ENCODE data around the gene COG7. TPM values are rescaled to one million over a fixed set of nuclear protein-coding genes. Genes with fewer than 3 reads are reported as not detected.

The COG7 gene
- total RNA-seq, 1 experiment from 2014 or later, result 22.1 TPM

GRCh38 chr16:23385441-23385840, 67.5 kb downstream of the COG7 start:
- Histone ChIP-seq H3K9me2 (ENCODE audit: insufficient read depth) (no peaks in the 10 kb centered on the region), H3K4me1 (ENCODE audit: control insufficient read depth in 1 of 2, insufficient read depth in 2 of 2, low read length in 2 of 2) (no peaks in the 10 kb centered on the region), H3K9me3 (ENCODE audit: control insufficient read depth in 1 of 2, insufficient read depth in 1 of 2, low read depth in 1 of 2, low read length in 2 of 2) (no peaks in the 10 kb centered on the region), H4K20me1 (ENCODE audit: insufficient read depth) (no peaks in the 10 kb centered on the region), H3K27me3 (ENCODE audit: insufficient read depth, low read length) (no peaks in the 10 kb centered on the region), H3K4me3 (replicated peaks in 1 of 2; ENCODE audit: low read depth in 1 of 2, low read length in 2 of 2) (no peak overlapping the region), H3K4me2 (ENCODE audit: low read length) (no peak overlapping the region), H3K27ac (ENCODE audit: low read depth, low read length) (no peak overlapping the region), H2AFZ (ENCODE audit: low read depth, low read length, poor library complexity, severe bottlenecking) (no peak overlapping the region), H3K36me3 (ENCODE audit: control insufficient read depth in 1 of 2, insufficient read depth in 2 of 2, low read length in 2 of 2) (0 out of 4 replicates have a peak, but pooled peaks cover 0 to 3% of the 10 kb centered on the region in 2 experiments), H3K9ac (ENCODE audit: low read length) (no peak overlapping the region), H3K79me2 (ENCODE audit: insufficient read depth, low read length) (no peaks in the 10 kb centered on the region)
- no peak for DNase-seq (ENCODE audit: low read depth, low spot score)
- ChIA-PET RAD21 (ENCODE audit: low non-redundant PET in 1 of 2, low total read pairs in 2 of 2, uncharacterized antibody in 2 of 2, unreplicated experiment in 2 of 2) (no interaction called here), CTCF (no interaction called here), POLR2A (no interaction called here)
- intact Hi-C loops (cut with micrococcal nuclease), result no loop called here
- BruUV-seq (replicated peaks), result no TSS peak
- TF ChIP-seq CTCF (IDR thresholded peaks at IDR 0.05 in 2 of 3, conservative IDR thresholded peaks at IDR 0.05 in 1 of 3; ENCODE audit: borderline replicate concordance in 1 of 3, insufficient read depth in 1 of 3, low read depth in 2 of 3, low read length in 2 of 3), result no peak
- no peak for ATAC-seq

DNA sequence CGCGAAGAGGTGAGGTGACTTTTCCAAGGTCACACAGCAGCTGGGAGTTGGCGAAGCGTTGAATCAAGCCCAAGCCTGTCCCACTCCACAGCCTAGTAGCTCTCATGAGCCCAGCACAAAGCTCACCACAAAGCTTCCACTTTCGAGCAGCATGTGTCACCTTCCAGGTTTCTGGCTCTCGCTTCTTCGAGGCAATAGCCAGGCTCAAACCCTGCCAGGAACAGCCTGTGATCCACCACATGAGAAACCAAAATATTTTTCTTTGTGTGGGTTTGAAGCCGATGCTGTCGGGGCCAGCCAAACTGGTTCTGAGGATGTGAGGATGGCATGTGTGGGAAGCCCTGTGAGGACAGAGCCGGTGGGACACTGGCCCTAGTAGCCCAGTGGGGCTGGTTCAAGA, 68.1 kb downstream of the COG7 start:
- CTCF ChIA-PET, result no interaction called here
- RAD21 ChIA-PET (ENCODE audit: low non-redundant PET in 1 of 2, low total read pairs in 2 of 2, uncharacterized antibody in 2 of 2, unreplicated experiment in 2 of 2), result no interaction called here
- no peak for DNase-seq (ENCODE audit: low read depth, low spot score)
- ATAC-seq, result no peak
- Histone ChIP-seq H3K4me3 (replicated peaks in 1 of 2; ENCODE audit: low read depth in 1 of 2, low read length in 2 of 2) (no peak overlapping the region), H3K9ac (ENCODE audit: low read length) (no peak overlapping the region), H4K20me1 (ENCODE audit: insufficient read depth) (no peaks in the 10 kb centered on the region), H3K9me2 (ENCODE audit: insufficient read depth) (no peaks in the 10 kb centered on the region), H3K9me3 (ENCODE audit: control insufficient read depth in 1 of 2, insufficient read depth in 1 of 2, low read depth in 1 of 2, low read length in 2 of 2) (no peaks in the 10 kb centered on the region), H3K4me1 (ENCODE audit: control insufficient read depth in 1 of 2, insufficient read depth in 2 of 2, low read length in 2 of 2) (no peaks in the 10 kb centered on the region), H3K27me3 (ENCODE audit: insufficient read depth, low read length) (no peaks in the 10 kb centered on the region), H3K27ac (ENCODE audit: low read depth, low read length) (no peak overlapping the region), H2AFZ (ENCODE audit: low read depth, low read length, poor library complexity, severe bottlenecking) (no peak overlapping the region), H3K79me2 (ENCODE audit: insufficient read depth, low read length) (no peaks in the 10 kb centered on the region), H3K4me2 (ENCODE audit: low read length) (no peak overlapping the region), H3K36me3 (ENCODE audit: control insufficient read depth in 1 of 2, insufficient read depth in 2 of 2, low read length in 2 of 2) (0 out of 4 replicates have a peak, but pooled peaks cover 0 to 3% of the 10 kb centered on the region in 2 experiments)
- POLR2A ChIA-PET, result no interaction called here
- no TSS peak for BruUV-seq (replicated peaks)
- TF ChIP-seq POLR2AphosphoS5 (IDR thresholded peaks at IDR 0.05; ENCODE audit: low read depth, low read length), result no peak
- TF ChIP-seq, protein P1, sequence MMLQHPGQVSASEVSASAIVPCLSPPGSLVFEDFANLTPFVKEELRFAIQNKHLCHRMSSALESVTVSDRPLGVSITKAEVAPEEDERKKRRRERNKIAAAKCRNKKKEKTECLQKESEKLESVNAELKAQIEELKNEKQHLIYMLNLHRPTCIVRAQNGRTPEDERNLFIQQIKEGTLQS (IDR thresholded peaks at IDR 0.05), result no peak
- no peak for TF ChIP-seq CEBPB (IDR thresholded peaks at IDR 0.05; ENCODE audit: low read depth)
- no peak for TF ChIP-seq ELF1 (IDR thresholded peaks at IDR 0.05; ENCODE audit: borderline replicate concordance, low read depth)
- TF ChIP-seq RAD21 (IDR thresholded peaks at IDR 0.05; ENCODE audit: low read depth), result no peak
- no peak for TF ChIP-seq CTCF (IDR thresholded peaks at IDR 0.05 in 2 of 3, conservative IDR thresholded peaks at IDR 0.05 in 1 of 3; ENCODE audit: borderline replicate concordance in 1 of 3, insufficient read depth in 1 of 3, low read depth in 2 of 3, low read length in 2 of 3)
- no peak for TF ChIP-seq YY1 (IDR thresholded peaks at IDR 0.05; ENCODE audit: extremely low read depth, insufficient replicate concordance, low read depth, low read length)
- intact Hi-C loops (cut with micrococcal nuclease), result no loop called here

Measured in HCT116 (cell line).